WTC11 (cell line): ENCODE data around the gene ISL2. TPM values are rescaled to one million over a fixed set of nuclear protein-coding genes. Genes with fewer than 3 reads are reported as not detected.

ENCODE experiments used
- ATAC-seq: fragments of 200-7000 bp; cut with Tn5 transposase; 2 replicates; pipeline ENCODE4 v1.10.0; 2021; ENCODE audit warnings: mild to moderate bottlenecking, moderate library complexity
- CTCF ChIA-PET: fragments of 300-600 bp; sonication (Branson Sonifier 250); formaldehyde crosslinking; loops from one replicate; lab custom pipeline; 2021; ENCODE audit warnings: antibody characterized with exemption; lab: Charles Lee
- POLR2A ChIA-PET: fragments of 350-600 bp; sonication (Branson Sonifier 250); formaldehyde crosslinking; loops from one replicate; lab custom pipeline; 2021; ENCODE audit warnings: antibody characterized with exemption; lab: Charles Lee
- DNase-seq: peaks from one replicate; pipeline ENCODE4 v3.0.0; 2021; ENCODE audit warnings: low spot score
- H3K27ac Mint-ChIP-seq: 2 replicates; pipeline ENCODE4 v1.8.0; 2021; ENCODE audit warnings: mixed read lengths
- H3K27me3 Mint-ChIP-seq: 2 replicates; pipeline ENCODE4 v1.8.0; 2021; ENCODE audit warnings: low read depth, mild to moderate bottlenecking, moderate library complexity, mixed read lengths
- H3K36me3 Mint-ChIP-seq: 2 replicates; pipeline ENCODE4 v1.8.0; 2021; ENCODE audit warnings: mixed read lengths
- H3K4me1 Mint-ChIP-seq: 2 replicates; pipeline ENCODE4 v1.8.0; 2022; ENCODE audit warnings: mixed read lengths
- H3K4me3 Mint-ChIP-seq: 2 replicates; pipeline ENCODE4 v1.8.0; 2021; ENCODE audit warnings: mild to moderate bottlenecking, moderate library complexity, mixed read lengths
- H3K9me3 Mint-ChIP-seq: 2 replicates; pipeline ENCODE4 v1.8.0; 2021; ENCODE audit warnings: mixed read lengths
- ARID4B ChIP-seq: sonication (generic); formaldehyde crosslinking; IDR thresholded peaks from 2 replicates; pipeline ENCODE4 v1.8.0; 2023; ENCODE audit warnings: missing genetic modification reagents, mild to moderate bottlenecking, borderline replicate concordance
- ERG ChIP-seq: fragments of 250-450 bp; sonication (Bioruptor Pico); IDR thresholded peaks from 2 replicates; pipeline ENCODE4 v1.8.0; 2021; ENCODE audit warnings: mild to moderate bottlenecking
- ESRRA ChIP-seq: sonication (generic); formaldehyde crosslinking; IDR thresholded peaks from 2 replicates; pipeline ENCODE4 v1.8.1; 2022; ENCODE audit warnings: mild to moderate bottlenecking, missing genetic modification reagents, borderline replicate concordance
- FOXP4 ChIP-seq: sonication (generic); formaldehyde crosslinking; IDR thresholded peaks from 2 replicates; pipeline ENCODE4 v1.8.0; 2022; ENCODE audit warnings: mild to moderate bottlenecking, missing genetic modification reagents
- IRF1 ChIP-seq: sonication (generic); formaldehyde crosslinking; IDR thresholded peaks from 2 replicates; pipeline ENCODE4 v1.8.0; 2023; ENCODE audit warnings: missing genetic modification reagents
- MAX ChIP-seq: sonication (generic); formaldehyde crosslinking; IDR thresholded peaks from 2 replicates; pipeline ENCODE4 v1.8.0; 2022; ENCODE audit warnings: mild to moderate bottlenecking, missing genetic modification reagents
- NR3C1 ChIP-seq: sonication (generic); formaldehyde crosslinking; conservative IDR thresholded peaks from 2 replicates; pipeline ENCODE4 v1.8.1; 2023; ENCODE audit warnings: low read depth, mild to moderate bottlenecking, missing genetic modification reagents
- PRDM15 ChIP-seq: sonication (generic); formaldehyde crosslinking; IDR thresholded peaks from 2 replicates; pipeline ENCODE4 v1.8.0; 2022; ENCODE audit warnings: missing genetic modification reagents
- TCF7 ChIP-seq: sonication (generic); formaldehyde crosslinking; IDR thresholded peaks from 2 replicates; pipeline ENCODE4 v1.8.0; 2022; ENCODE audit warnings: mild to moderate bottlenecking, low read depth, missing genetic modification reagents, moderate library complexity
- TEAD1 ChIP-seq: sonication (generic); formaldehyde crosslinking; IDR thresholded peaks from 2 replicates; pipeline ENCODE4 v1.8.0; 2022; ENCODE audit warnings: mild to moderate bottlenecking, missing genetic modification reagents
- TP53 ChIP-seq: sonication (generic); formaldehyde crosslinking; IDR thresholded peaks from 2 replicates; pipeline ENCODE4 v1.8.1; 2023; ENCODE audit warnings: mild to moderate bottlenecking, missing genetic modification reagents
- ZNF219 ChIP-seq: sonication (generic); formaldehyde crosslinking; IDR thresholded peaks from 2 replicates; pipeline ENCODE4 v1.8.0; 2023; ENCODE audit warnings: missing genetic modification reagents, mild to moderate bottlenecking, borderline replicate concordance
- ZNF232 ChIP-seq: sonication (generic); formaldehyde crosslinking; IDR thresholded peaks from 2 replicates; pipeline ENCODE4 v1.8.0; 2022; ENCODE audit warnings: mild to moderate bottlenecking, missing genetic modification reagents
- ZNF281 ChIP-seq: sonication (generic); formaldehyde crosslinking; IDR thresholded peaks from 2 replicates; pipeline ENCODE4 v1.8.0; 2023; ENCODE audit warnings: mild to moderate bottlenecking, missing genetic modification reagents
- ZNF671 ChIP-seq: fragments of 250-450 bp; sonication (Bioruptor Pico); IDR thresholded peaks from 2 replicates; pipeline ENCODE4 v1.8.0; 2021; ENCODE audit warnings: mild to moderate bottlenecking
- ZSCAN18 ChIP-seq: fragments of 250-450 bp; sonication (Bioruptor Pico); IDR thresholded peaks from 2 replicates; pipeline ENCODE4 v2.1.2; 2022; ENCODE audit warnings: mild to moderate bottlenecking, moderate library complexity
- total RNA-seq: library from RNA; stranded (reverse); gene quantifications from 3 replicates; pipeline ENCODE4 v1.2.3, GENCODE V29; 2021

ISL2 gene
- total RNA-seq, 1 experiment from 2014 or later = 0.24 TPM

- Mint-ChIP-seq H3K4me3 (peak overlapping the region; percentile 73), H3K27me3 (peaks cover 85% of the 10 kb centered on the region), H3K9me3 (no peaks in the 10 kb centered on the region), H3K27ac (peak overlapping the region; percentile 66; the same call in 1 of the 2 replicates), H3K4me1 (peaks cover 42% of the 10 kb centered on the region), H3K36me3 (no peaks in the 10 kb centered on the region)
- CTCF ChIA-PET = interaction anchor here (0.6 to 3.3 kb wide), 12 partner anchors 11 to 532 kb away, joined by 3 to 22 read pairs (median 4); partner anchors contain the start of gene ETFA
- POLR2A ChIA-PET = interaction anchor here (0.6 to 2.5 kb wide), 8 partner anchors 11 to 1173 kb away, joined by 3 to 29 read pairs (median 4); partner anchors contain the start of gene ETFA
- DNase-seq (peak; percentile 63), ATAC-seq (peak; percentile 3; the same call in 1 of the 2 replicates)
- no peak for TF ChIP-seq ERG (CRISPR knock-in tag)
- TF ChIP-seq ARID4B = peak; percentile 82; the same call in 1 of the 2 replicates
- TF ChIP-seq ZNF671 (CRISPR knock-in tag) = no peak
- TF ChIP-seq ZNF232 = peak; percentile 82
- no peak for TF ChIP-seq NR3C1 (CRISPR knock-in tag)
- TF ChIP-seq TEAD1 = peak; percentile 68
- peak; percentile 66 for TF ChIP-seq PRDM15
- TF ChIP-seq ESRRA (CRISPR knock-in tag) = no peak
- peak; percentile 83 for TF ChIP-seq FOXP4
- TF ChIP-seq ZSCAN18 (CRISPR knock-in tag) = no peak
- peak; percentile 91 for TF ChIP-seq MAX (CRISPR knock-in tag)
- TF ChIP-seq IRF1 (CRISPR knock-in tag) = peak; percentile 79; the same call in 1 of the 2 replicates
- TF ChIP-seq ZNF281 (CRISPR knock-in tag) = peak; percentile 82; the same call in 1 of the 2 replicates
- TF ChIP-seq ZNF219 (CRISPR knock-in tag) = 0 out of 2 replicates have a peak, but pooled peaks have one; percentile 57
- 0 out of 2 replicates have a peak, but pooled peaks have one; percentile 55 for TF ChIP-seq TCF7 (CRISPR knock-in tag)
- TF ChIP-seq TP53 = peak; percentile 89
Observed at GRCh38 chr15:76335307-76336253, 993 bp upstream of the ISL2 start.
